ENCODE measurements around the gene TMA16. TPM values are rescaled to one million over a fixed set of nuclear protein-coding genes. Genes with fewer than 3 reads are reported as not detected.
"Not testable (repeated sequence)": the region's sequence is repeated elsewhere in the genome, so short reads cannot be mapped to it uniquely, and the experiment has no call there.

The TMA16 gene
- total RNA-seq, 1 experiment from 2014 or later, result 33.2 TPM

- in situ Hi-C loops (cut with HindIII; ENCODE audit: low pct_unique_long_range_greater_than_20kb, low sequenced_read_pairs), result no loop called here
- DNase-seq (ENCODE audit: low read depth, low spot score), result peak; percentile 7
These were observed 689 bp upstream of the TMA16 start for GRCh38 chr4:163493643-163494359.

DNA sequence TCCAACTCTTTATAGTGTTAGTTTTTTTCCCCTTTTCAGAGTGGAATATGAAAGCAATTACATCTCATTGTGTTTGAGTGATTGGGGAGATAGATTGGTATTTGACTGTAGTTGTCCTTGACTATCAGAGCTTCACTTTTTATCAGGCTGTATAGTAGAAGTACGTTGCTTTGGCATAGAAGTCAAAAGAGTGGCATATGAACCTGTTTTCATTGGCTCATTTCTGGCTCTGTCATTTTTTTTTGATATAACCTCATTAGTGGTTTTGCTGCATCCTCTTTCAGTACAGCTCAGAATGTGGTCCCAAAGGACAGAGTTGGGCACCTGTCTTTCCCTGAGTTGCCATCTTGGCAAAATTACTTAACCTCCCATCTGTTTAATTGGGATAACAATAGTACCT lies 1.4 kb downstream of the TMA16 start:
- in situ Hi-C loops (cut with HindIII; ENCODE audit: low pct_unique_long_range_greater_than_20kb, low sequenced_read_pairs), result no loop called here

DNA sequence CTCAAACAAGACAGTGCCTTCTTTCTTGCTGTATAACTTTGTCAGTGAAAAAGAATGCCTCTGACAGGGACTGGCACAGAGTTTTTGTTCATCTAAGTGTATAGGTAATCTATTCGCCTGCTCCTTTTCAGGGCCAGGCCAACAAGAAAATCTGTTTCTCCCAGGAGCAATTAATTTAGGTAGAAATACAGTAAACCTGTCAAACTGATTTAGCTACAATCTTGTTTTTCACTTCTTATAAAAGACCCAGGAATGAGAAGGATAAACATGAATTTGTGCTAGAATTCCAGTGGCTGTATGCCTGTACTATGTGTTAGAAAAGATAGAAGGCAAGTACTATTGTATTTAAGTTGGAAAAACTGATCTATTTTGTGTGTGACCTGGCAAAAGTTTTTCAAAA lies 6.1 kb downstream of the TMA16 start:
- DNase-seq (ENCODE audit: low read depth, low spot score), result no peak
- in situ Hi-C loops (cut with HindIII; ENCODE audit: low pct_unique_long_range_greater_than_20kb, low sequenced_read_pairs), result no loop called here

More for the DNA sequence above, 1.4 kb downstream of the TMA16 start:
- no peak for DNase-seq (ENCODE audit: low read depth, low spot score)

GRCh38 chr4:163505374-163505773 lies 10.9 kb downstream of the TMA16 start:
- no peak for DNase-seq (ENCODE audit: low read depth, low spot score)
- in situ Hi-C loops (cut with HindIII; ENCODE audit: low pct_unique_long_range_greater_than_20kb, low sequenced_read_pairs), result no loop called here

- no peak for DNase-seq (ENCODE audit: low read depth, low spot score)
- in situ Hi-C loops (cut with HindIII; ENCODE audit: low pct_unique_long_range_greater_than_20kb, low sequenced_read_pairs), result no loop called here
These were observed 20.7 kb downstream of the TMA16 start for GRCh38 chr4:163515198-163515597.

GRCh38 chr4:163523791-163524365 lies 29.4 kb downstream of the TMA16 start:
- in situ Hi-C loops (cut with HindIII; ENCODE audit: low pct_unique_long_range_greater_than_20kb, low sequenced_read_pairs), result no loop called here
- DNase-seq (ENCODE audit: low read depth, low spot score), result peak; percentile 71

DNA sequence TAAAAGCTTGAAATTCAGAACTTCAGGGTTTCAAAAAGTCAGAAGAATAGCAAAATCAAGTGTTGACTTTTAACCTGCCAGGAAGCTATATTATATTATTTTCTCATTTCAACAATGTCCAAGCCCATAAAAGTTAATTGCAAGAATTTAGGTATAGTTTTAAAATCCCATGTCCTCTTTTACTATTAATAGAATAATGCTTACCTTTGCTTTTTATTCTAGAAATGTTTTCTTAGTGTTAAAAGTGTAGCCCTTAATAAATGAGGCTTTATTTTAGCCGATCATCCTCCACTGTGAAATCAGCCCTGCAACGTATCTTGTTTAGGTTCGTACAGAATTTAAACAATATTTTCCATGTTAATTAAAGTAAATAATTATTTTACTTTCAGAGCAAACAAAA lies 31.5 kb downstream of the TMA16 start:
- DNase-seq (ENCODE audit: low read depth, low spot score), result no peak
- in situ Hi-C loops (cut with HindIII; ENCODE audit: low pct_unique_long_range_greater_than_20kb, low sequenced_read_pairs), result no loop called here

DNA sequence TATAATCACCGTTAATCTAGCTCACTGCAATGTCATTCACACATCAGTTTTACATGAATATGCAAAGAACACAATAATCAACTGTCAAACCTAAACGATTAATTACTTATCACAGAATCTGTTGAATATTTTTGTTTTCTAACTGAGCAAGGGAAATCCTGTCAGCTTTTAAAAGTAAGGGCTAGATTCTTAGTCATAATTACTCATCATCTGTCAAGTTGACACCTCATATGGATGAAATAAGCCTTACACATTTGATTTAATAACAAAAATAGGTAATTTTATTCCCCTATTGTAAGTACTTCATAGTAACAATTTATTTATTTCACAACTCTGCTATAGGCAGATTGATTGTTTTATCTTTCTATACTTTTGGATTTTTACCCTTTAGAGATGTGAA lies 32.7 kb downstream of the TMA16 start:
- DNase-seq (ENCODE audit: low read depth, low spot score), result no peak
- in situ Hi-C loops (cut with HindIII; ENCODE audit: low pct_unique_long_range_greater_than_20kb, low sequenced_read_pairs), result no loop called here

DNA sequence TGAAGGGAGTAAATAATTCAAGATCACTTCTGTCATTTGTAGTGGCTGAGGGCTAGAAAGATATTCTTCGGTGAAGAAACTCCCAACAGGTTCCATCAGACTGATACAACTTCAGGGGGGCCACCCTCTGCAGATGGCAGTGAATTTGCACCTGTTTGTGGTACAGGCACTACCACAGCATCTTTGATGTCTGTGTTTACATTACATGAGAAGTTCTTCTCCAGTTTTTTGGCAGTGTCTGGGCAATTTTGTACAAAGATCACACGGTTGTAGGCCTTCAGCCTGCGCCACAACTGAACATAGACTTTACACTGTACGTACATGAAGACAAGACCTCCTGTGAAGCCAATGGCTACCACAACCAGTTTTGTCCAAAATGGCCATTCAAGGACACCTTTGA lies 34.2 kb downstream of the TMA16 start:
- in situ Hi-C loops (cut with HindIII; ENCODE audit: low pct_unique_long_range_greater_than_20kb, low sequenced_read_pairs), result no loop called here
- no peak for DNase-seq (ENCODE audit: low read depth, low spot score)

- no peak for DNase-seq (ENCODE audit: low read depth, low spot score)
- in situ Hi-C loops (cut with HindIII; ENCODE audit: low pct_unique_long_range_greater_than_20kb, low sequenced_read_pairs), result no loop called here
These were observed 39.6 kb downstream of the TMA16 start for GRCh38 chr4:163534056-163534455.

- no peak for DNase-seq (ENCODE audit: low read depth, low spot score)
- in situ Hi-C loops (cut with HindIII; ENCODE audit: low pct_unique_long_range_greater_than_20kb, low sequenced_read_pairs), result no loop called here
These were observed 41.2 kb downstream of the TMA16 start for GRCh38 chr4:163535657-163536056.

DNA sequence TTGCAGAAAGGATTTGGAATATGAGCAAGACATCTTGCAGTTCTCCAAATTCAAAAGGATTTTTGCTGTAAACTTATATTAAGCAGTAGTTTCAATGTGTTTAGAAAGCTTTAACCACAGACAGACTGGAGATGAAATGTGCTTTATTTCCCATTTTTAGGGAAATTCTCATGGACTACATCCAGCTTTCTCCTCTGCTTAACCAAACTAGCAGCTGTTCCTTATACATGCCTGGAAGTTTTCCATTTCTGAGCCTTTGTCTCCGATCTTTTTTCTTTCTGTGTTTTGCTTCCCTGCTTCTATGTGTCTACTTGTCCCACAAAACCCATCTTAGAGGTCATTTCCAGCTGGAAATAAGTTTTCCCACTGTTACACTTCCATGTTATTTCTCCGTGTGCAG lies 41.6 kb downstream of the TMA16 start:
- in situ Hi-C loops (cut with HindIII; ENCODE audit: low pct_unique_long_range_greater_than_20kb, low sequenced_read_pairs), result no loop called here
- no peak for DNase-seq (ENCODE audit: low read depth, low spot score)

DNA sequence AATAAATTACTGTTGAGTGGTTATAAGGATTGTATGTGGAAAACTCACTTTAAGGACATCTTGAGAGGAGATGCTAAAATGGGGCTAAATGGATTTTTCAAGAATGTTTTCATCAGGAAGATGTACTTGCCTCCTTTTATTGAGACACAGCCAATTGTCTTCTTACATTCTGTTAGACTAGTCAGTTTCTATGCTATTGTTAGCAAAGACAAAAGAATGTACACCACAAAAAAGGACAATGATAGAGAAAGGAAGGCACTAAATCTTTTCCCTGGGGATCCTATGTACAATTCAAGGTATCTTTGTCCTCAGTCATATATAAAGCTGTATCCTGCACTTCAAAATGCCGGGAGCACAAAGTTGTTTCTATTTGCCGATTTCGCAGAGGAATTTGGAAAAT lies 42.6 kb downstream of the TMA16 start:
- in situ Hi-C loops (cut with HindIII; ENCODE audit: low pct_unique_long_range_greater_than_20kb, low sequenced_read_pairs), result no loop called here
- no peak for DNase-seq (ENCODE audit: low read depth, low spot score)

GRCh38 chr4:163538820-163539219 lies 44.3 kb downstream of the TMA16 start:
- DNase-seq (ENCODE audit: low read depth, low spot score); in situ Hi-C loops (cut with HindIII; ENCODE audit: low pct_unique_long_range_greater_than_20kb, low sequenced_read_pairs): not testable (repeated sequence)

- no peak for DNase-seq (ENCODE audit: low read depth, low spot score)
- in situ Hi-C loops (cut with HindIII; ENCODE audit: low pct_unique_long_range_greater_than_20kb, low sequenced_read_pairs), result no loop called here
These were observed 46.0 kb downstream of the TMA16 start for GRCh38 chr4:163540448-163540847.

GRCh38 chr4:163540977-163541376 lies 46.5 kb downstream of the TMA16 start:
- in situ Hi-C loops (cut with HindIII; ENCODE audit: low pct_unique_long_range_greater_than_20kb, low sequenced_read_pairs), result no loop called here
- DNase-seq (ENCODE audit: low read depth, low spot score), result no peak

DNA sequence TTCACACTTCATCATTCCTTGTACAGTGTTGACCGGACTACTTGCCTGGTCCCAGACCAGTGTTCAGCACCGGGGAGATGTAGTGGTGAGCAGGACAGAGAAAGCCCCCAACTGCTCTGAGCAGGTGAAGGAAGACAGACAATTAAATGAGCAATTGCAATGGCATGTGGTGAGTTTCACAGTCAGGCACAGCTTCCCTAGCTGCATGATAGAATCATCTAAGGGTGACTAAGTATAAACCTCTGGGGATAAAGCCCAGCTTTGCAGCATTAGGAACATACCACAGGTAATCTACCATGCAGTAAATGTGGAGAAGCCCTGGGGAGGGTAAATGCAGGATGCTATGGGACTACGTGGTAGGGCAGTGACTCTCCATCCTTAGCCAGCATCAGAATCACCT lies 47.8 kb downstream of the TMA16 start:
- in situ Hi-C loops (cut with HindIII; ENCODE audit: low pct_unique_long_range_greater_than_20kb, low sequenced_read_pairs), result no loop called here
- no peak for DNase-seq (ENCODE audit: low read depth, low spot score)

DNA sequence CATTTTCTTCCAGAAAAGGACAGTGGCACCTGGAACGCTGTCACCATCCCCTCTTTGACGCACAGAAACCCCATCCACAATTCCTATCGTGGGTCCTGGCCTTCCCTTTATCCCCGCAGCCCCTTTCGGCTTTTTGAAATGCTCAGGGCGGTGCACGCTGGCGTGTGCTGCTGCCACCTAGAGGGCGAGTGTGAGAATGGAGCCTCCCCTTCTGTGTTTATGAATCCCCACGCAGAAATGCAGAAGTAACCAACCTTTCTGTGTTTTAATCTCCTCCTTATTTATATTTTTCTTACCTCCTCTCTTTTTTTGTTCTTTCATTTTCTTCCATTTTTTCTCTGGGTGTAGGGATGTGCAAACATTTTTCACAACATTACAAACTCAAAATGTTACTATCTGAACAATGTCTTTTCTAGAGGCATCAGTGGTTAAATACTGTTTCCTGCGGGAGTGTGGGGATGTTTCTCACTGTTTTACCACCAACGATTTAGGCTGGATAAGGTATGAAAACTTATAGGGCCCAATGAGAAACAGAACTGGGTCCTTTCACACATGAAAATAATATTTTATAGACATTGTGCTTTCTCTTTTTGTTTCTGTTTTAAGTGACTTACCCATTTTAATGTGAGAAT lies 50.0 kb downstream of the TMA16 start:
- in situ Hi-C loops (cut with HindIII; ENCODE audit: low pct_unique_long_range_greater_than_20kb, low sequenced_read_pairs), result no loop called here
- peak; percentile 67 for DNase-seq (ENCODE audit: low read depth, low spot score)
